ENCODE data around the gene SMIM35.

The SMIM35 gene

DNA sequence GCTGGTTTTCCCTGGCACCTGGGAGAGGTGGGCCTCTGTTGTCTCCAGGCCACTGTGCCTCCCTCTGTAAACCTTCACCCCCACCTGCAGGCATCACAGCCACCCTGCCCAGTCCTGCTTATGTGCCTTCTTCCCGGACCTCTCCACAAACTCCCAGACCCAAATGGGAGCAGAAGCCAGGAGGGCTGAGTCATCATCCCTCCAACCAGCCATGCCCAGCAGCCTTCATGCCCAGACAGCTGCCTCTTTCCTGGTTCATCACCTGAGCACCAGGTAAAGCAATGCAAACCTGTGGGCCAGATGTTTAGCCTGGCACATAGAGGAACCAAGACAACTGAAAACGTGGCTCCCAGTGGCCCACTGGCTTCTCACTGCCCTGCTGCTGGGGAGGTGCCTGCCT, 12.0 kb downstream of the SMIM35 start:
- in situ Hi-C loops (cut with HindIII; ENCODE audit: low sequenced_read_pairs): no loop called here
- DNase-seq (ENCODE audit: low read depth, low spot score): no peak
- no peak overlapping the region for H3K4me3 ChIP-seq (ENCODE audit: low read depth, low read length)
- TF ChIP-seq, protein P1, sequence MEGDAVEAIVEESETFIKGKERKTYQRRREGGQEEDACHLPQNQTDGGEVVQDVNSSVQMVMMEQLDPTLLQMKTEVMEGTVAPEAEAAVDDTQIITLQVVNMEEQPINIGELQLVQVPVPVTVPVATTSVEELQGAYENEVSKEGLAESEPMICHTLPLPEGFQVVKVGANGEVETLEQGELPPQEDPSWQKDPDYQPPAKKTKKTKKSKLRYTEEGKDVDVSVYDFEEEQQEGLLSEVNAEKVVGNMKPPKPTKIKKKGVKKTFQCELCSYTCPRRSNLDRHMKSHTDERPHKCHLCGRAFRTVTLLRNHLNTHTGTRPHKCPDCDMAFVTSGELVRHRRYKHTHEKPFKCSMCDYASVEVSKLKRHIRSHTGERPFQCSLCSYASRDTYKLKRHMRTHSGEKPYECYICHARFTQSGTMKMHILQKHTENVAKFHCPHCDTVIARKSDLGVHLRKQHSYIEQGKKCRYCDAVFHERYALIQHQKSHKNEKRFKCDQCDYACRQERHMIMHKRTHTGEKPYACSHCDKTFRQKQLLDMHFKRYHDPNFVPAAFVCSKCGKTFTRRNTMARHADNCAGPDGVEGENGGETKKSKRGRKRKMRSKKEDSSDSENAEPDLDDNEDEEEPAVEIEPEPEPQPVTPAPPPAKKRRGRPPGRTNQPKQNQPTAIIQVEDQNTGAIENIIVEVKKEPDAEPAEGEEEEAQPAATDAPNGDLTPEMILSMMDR (IDR thresholded peaks at IDR 0.05; ENCODE audit: low read depth, low read length): no peak

DNA sequence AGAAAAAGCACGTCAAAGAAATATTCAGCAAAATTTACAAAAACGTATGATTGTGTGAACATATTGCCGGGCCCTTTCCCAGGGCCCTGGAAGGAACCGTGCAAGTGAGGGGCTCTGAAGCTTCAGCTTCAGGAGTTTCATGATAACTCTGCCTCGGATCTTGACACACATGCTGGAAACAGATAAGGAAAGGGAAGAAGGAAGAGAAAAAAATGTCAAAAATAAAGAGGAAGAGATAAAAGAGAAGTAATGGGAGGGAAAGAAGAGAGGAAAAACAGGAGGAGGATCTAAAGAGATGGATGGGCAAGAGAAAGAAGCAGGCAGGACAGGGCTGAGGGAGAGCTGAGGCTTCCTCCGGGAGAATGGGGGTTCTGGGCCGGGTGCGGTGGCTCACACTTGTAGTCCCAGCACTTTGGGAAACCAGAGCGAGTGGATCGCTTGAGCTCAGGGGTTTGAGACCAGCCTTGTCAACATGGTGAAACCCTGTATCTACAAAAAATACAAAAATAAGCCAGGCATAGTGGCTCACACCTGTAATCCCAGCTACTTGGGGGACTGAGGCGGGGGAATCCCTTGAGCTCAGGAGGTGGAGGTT, 12.6 kb downstream of the SMIM35 start:
- TF ChIP-seq, protein P1 (IDR thresholded peaks at IDR 0.05; ENCODE audit: low read depth, low read length): no peak
- in situ Hi-C loops (cut with HindIII; ENCODE audit: low sequenced_read_pairs): no loop called here
- DNase-seq (ENCODE audit: low read depth, low spot score): no peak
- no peak overlapping the region for H3K4me3 ChIP-seq (ENCODE audit: low read depth, low read length)

DNA sequence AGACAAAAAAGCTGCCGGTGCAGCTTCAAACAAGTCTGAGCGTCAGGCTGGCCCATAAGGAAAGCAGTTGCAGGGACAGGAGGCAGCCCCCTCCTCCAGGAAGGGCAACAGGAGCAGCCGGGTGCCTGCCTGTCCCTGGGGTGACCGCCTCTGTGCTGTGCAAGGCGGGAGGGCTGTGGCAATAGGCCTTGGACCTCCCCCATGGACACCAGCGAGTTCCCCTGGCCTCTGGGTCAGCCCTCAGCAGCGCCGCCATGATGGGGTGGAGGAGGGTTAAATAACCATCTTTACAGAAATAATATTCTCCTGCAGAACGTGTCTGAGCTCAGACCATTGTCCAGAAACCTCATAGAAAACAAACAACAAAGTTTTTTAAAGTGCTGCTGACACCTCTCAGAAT, 13.2 kb downstream of the SMIM35 start:
- no peak overlapping the region for H3K4me3 ChIP-seq (ENCODE audit: low read depth, low read length)
- TF ChIP-seq, protein P1 (IDR thresholded peaks at IDR 0.05; ENCODE audit: low read depth, low read length): no peak
- in situ Hi-C loops (cut with HindIII; ENCODE audit: low sequenced_read_pairs): no loop called here
- no peak for DNase-seq (ENCODE audit: low read depth, low spot score)

DNA sequence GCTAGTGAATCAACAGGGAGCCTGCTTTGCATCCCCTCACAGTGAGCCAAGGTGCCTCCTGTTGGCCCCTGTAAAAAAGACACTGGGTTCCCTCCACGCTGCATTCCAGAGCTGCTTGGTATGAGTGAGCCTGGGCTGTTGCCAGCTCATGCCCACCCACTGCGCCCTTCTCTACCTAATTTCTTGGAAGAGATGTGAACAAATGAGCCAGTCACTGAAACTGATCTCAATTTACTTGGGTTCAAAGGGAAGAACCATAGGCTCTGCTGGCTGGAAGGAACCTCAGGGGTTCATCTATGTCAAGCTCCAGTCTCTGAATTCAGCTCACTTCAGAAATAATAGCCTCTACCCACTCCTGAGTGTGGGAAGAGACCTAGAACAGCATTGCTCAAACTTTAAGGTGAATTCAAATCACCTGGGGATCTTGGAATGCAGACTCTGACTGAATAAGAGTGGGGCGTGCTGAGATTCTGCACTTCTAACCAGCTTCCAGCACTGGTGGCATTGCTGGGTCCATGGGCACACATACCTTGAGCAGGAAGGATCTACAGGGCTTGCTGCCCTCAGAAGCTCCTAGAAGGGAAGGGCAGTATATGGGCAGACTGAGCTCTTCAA, 15.2 kb downstream of the SMIM35 start:
- H3K4me3 ChIP-seq (ENCODE audit: low read depth, low read length): no peak overlapping the region
- TF ChIP-seq, protein P1 (IDR thresholded peaks at IDR 0.05; ENCODE audit: low read depth, low read length): no peak
- in situ Hi-C loops (cut with HindIII; ENCODE audit: low sequenced_read_pairs): no loop called here
- DNase-seq (ENCODE audit: low read depth, low spot score): no peak

DNA sequence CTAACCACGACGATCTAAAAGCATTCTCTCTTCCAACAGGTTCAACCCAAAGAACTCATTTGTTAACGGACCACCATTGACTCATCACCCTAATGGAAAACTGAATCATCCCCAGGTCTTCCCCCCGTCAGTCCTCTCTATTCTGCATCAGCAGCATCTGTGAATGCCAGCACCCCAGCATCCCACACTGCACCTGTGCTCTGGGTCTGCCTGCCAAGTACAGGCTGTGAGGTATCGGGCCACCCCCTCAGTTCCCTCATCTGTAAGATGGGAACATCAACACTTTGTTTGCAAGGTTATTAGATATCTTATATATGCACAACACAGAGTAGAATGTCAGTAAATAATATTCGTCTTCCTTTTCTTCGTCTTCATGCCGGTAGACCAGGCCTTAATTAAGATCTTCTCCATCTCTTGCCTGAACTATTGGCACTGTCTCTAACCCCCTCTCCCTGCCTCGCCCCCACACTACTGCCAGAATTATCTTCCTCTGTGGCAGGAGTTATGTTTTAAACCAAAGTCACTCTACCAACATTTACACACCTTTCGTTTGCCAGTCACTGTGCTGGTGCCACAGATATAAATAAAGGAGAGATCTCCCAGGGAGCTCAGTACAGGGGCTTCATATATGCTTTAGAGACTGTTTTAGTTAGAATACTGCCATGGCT, 17.7 kb downstream of the SMIM35 start:
- H3K4me3 ChIP-seq (ENCODE audit: low read depth, low read length): no peak overlapping the region
- TF ChIP-seq, protein P1 (IDR thresholded peaks at IDR 0.05; ENCODE audit: low read depth, low read length): no peak
- no peak for DNase-seq (ENCODE audit: low read depth, low spot score)
- in situ Hi-C loops (cut with HindIII; ENCODE audit: low sequenced_read_pairs): no loop called here

DNA sequence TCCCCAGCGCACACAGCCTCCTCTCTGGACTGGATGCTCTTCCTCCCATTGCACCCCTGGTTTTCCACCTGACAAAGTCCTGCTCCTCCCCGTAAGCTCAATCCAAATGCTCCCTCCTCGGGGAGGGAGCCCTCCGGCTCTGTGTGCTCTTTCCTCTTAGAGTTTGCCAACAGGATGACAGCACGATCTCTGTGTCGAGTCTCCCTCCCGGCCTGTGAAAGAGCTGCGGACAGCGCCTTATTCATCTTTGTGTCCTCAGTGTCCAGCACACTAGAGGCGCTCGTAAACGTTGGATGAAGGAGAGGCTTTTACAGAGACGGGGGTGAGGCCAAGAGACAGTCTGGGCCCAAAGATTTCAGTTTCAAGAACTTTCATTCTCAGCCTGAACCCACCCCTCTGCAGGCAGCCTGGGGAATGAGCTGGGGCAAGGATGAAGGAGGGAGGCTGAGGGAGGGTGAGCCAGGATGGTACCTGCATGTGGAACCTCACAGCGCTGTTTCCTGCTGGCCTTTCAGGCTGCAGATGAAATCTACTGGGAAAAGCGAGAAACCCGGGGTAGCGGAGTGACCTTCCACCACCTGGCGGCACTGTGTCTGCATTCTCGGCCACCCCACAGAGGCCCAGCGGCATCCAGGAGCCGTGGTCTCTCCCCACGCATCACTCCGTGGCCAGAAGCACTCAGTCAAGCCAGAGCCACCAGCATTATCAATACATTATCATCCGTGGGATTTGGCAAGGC, 18.4 kb downstream of the SMIM35 start:
- in situ Hi-C loops (cut with HindIII; ENCODE audit: low sequenced_read_pairs): no loop called here
- no peak for DNase-seq (ENCODE audit: low read depth, low spot score)
- H3K4me3 ChIP-seq (ENCODE audit: low read depth, low read length): no peak overlapping the region
- TF ChIP-seq, protein P1 (IDR thresholded peaks at IDR 0.05; ENCODE audit: low read depth, low read length): no peak
